NT2/D1 (cell line): ENCODE results near the gene WNK2.

Experiments
- SUZ12 ChIP-seq: IDR thresholded peaks from 2 replicates; pipeline ENCODE4 v1.6.1; 2011; ENCODE audit not compliant: insufficient read length, insufficient read depth; ENCODE audit errors: extremely low read depth
- ZNF274 ChIP-seq: IDR thresholded peaks from 2 replicates; pipeline ENCODE4 v1.6.1; 2011; ENCODE audit warnings: mild to moderate bottlenecking, low read depth, low read length

GRCh38 chr9:93173365-93174051 is 10.4 kb upstream of the WNK2 start:
- TF ChIP-seq SUZ12 (no peak), ZNF274 (no peak)
